Esophagus squamous epithelium (tissue), 4 donors: ENCODE data around the gene FABP7.

Source experiments
- POLR2A ChIP-seq, 4 donors: fragments of 450-650 bp; IDR thresholded peaks; one replicate each; pipeline ENCODE4 v1.6.1; 2017; ENCODE audit warnings: antibody characterized with exemption in 4 of 4, mild to moderate bottlenecking in 4 of 4, moderate library complexity in 3 of 4
- TF ChIP-seq, protein P1 (sequence below), 6 experiments: fragments of 450-650 bp in 4 of 6; fragments of 200-600 bp in 2 of 6; sonication (generic) in 2 of 6; IDR thresholded peaks; one replicate each; pipeline ENCODE4 v1.5.1; 2016 to 2019; ENCODE audit warnings: antibody characterized with exemption in 6 of 6, mild to moderate bottlenecking in 4 of 6, moderate library complexity in 4 of 6

DNA sequence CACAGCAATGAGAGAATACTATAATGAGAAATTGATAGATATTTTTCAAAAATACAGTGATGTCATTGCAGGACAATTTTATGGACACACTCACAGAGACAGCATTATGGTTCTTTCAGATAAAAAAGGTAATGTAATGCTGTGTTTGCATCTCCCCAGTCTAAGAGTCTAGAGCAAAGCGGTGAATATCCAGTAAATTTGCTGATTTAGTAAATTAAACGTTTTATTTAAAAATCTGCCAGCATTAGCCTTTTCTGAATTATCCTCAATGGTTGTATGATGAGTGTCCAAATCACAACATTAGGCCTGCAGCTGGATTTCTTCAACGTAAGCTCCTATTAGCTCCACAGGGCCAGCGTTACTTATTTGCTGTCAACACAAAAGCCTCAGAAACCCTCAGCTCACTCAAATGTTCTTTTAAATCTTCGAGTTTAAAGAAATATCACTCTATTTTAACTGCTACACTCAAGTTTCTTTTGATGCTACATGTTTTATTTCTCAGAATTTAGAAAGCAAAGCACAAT is 25.5 kb downstream of the FABP7 start:
- TF ChIP-seq, protein P1, sequence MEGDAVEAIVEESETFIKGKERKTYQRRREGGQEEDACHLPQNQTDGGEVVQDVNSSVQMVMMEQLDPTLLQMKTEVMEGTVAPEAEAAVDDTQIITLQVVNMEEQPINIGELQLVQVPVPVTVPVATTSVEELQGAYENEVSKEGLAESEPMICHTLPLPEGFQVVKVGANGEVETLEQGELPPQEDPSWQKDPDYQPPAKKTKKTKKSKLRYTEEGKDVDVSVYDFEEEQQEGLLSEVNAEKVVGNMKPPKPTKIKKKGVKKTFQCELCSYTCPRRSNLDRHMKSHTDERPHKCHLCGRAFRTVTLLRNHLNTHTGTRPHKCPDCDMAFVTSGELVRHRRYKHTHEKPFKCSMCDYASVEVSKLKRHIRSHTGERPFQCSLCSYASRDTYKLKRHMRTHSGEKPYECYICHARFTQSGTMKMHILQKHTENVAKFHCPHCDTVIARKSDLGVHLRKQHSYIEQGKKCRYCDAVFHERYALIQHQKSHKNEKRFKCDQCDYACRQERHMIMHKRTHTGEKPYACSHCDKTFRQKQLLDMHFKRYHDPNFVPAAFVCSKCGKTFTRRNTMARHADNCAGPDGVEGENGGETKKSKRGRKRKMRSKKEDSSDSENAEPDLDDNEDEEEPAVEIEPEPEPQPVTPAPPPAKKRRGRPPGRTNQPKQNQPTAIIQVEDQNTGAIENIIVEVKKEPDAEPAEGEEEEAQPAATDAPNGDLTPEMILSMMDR (IDR thresholded peaks at IDR 0.05): no peak
- no peak for TF ChIP-seq POLR2A (IDR thresholded peaks at IDR 0.05)
